HG03066 (cell line): ENCODE results near the gene SPIRE1.
"Not testable (repeated sequence)": the region's sequence is repeated elsewhere in the genome, so short reads cannot be mapped to it uniquely, and the experiment has no call there.

ENCODE experiments used
- ATAC-seq: cut with Tn5 transposase; IDR thresholded peaks from one replicate; pipeline ENCODE4 v1.9.1; 2021; ENCODE audit warnings: low read depth; ENCODE audit not compliant: unreplicated experiment

The SPIRE1 gene

GRCh38 chr18:12651651-12652050 is 6.3 kb downstream of the SPIRE1 start:
- ATAC-seq = no peak

- no peak for ATAC-seq
Measured at GRCh38 chr18:12647773-12648172, 10.1 kb downstream of the SPIRE1 start.

- no peak for ATAC-seq
Measured at GRCh38 chr18:12645751-12646203, 12.1 kb downstream of the SPIRE1 start.

DNA sequence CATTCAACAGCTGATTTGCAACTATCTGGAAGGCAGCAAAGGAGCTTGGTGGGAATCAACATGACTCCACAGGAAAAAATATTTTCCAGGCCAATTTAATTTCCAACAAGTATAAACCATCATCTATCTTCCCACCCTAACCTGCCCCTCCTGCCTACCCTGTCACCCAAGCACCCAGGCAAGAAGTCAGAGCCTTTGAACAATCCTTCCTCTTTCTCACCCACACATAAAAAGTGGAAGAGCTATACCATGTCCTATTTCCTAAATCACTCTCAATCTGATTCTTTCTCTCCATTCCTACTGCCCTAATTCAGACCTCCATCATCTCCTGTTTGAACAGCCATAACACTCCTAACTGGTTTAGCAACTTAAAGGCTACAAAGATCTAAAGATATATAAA is 12.7 kb downstream of the SPIRE1 start:
- no peak for ATAC-seq

DNA sequence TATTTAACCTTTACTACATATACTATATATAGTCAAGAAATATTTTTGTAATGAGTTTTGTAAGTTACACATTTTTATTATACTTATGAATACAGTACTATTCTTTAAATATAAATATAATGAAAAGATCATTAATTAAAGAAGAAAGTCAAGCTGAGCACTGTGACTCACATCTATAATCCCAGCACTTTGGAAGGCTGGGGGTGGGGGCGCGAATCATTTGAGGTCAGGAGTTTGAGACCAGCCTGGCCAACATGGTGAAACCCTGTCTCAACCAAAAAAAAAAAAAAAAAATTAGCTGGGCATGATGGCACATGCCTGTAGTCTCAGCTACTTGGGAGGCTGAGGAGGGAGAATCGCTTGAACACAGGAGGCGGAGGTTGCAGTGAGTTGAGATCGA is 14.2 kb downstream of the SPIRE1 start:
- not testable (repeated sequence) for ATAC-seq

DNA sequence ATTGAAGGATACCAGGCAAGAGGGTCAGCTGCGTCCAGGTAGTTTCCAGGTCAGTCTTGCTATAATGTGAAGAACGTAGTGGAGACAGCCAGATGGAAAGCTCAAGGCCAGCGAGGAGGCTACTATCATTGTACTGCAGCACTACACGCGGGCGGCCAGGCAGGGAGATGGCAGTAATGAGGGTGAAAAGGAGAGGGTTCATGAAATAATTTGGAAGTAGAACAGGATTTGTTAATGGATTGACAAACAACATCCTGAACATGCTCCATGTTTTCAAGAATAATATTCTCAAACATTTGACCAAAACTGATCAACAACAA is 17.1 kb downstream of the SPIRE1 start:
- no peak for ATAC-seq

DNA sequence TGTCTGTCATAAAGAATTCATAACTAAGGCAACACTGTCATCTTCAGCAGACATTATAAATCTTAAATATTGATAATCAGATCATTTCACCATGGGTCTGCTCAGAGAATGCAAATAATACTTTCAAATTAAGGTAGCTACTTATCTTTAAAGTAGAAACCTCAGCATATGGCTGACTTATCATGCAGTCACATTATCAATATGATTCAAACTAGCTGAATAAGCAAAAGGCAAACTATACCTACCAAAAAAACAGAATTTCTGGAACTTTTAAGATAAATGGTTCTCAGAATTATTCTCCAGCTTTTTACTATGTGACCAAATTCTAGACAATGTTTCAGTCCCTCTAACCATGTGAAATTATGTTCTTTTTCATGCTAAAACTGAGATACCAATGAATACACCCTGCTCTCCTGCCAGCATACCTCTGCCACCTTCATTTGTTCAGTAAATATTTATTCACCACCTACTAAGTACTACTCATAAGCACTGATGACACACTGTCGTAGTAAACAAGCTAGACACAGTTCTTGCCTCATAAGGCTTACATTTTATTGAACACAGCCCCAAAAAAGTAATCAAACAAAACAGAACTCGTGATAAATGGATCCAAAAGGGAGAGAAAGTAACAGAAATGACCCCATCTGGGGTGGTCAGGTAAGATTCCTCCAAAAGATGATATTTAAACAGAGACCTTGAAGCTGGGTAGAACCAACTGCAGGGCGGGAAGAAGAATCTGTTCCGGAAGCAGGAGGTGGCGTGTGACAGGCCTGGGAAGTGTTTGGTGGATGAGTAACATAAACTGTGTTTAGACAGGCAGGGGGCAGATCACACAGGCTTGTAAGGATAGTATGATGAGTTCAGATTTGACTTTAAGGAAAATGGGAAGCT is 17.7 kb downstream of the SPIRE1 start:
- no peak for ATAC-seq

DNA sequence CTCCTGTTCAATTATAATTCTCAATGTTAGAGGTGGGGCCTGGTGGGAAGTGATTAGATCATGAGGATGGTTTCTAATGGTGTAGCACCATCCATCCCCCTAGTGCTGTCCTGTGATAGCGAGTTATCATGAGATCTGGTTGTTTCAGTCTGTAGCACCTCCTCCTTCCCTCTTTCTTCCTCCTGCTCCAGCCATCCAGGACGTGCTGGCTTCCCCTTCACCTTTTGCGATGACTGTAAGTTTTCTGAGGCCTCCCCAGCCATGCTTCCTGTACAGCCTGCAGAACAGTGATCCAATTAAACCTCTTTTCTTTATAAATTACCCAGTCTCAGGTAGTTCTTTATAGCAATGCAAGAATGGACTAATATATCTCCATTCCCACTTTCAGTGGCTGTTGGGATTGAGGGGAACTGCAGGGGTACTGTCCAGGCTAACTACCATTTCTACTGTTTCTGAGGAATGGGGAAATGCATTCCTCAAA is 19.2 kb downstream of the SPIRE1 start:
- ATAC-seq = no peak

- ATAC-seq = no peak
Measured at GRCh38 chr18:12637901-12638643, 19.8 kb downstream of the SPIRE1 start.

DNA sequence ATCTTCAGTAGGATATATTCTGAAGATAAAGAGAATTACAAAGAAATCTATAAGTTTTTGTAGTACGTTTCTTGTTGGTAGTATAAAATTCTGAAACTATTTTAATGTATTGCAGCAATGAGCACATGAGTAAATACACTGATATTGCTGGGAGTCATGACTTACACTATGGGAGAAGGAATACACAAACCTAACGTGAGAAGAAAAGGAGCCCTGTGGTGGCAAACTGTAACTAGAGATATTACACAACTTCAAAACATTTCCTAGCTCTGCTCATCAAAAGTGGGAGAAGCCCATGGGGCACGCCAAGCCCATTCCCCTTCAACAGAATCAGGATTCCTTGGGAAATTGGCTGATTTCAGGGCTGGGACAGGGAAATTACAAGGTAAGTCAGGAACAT is 20.5 kb downstream of the SPIRE1 start:
- ATAC-seq = no peak

DNA sequence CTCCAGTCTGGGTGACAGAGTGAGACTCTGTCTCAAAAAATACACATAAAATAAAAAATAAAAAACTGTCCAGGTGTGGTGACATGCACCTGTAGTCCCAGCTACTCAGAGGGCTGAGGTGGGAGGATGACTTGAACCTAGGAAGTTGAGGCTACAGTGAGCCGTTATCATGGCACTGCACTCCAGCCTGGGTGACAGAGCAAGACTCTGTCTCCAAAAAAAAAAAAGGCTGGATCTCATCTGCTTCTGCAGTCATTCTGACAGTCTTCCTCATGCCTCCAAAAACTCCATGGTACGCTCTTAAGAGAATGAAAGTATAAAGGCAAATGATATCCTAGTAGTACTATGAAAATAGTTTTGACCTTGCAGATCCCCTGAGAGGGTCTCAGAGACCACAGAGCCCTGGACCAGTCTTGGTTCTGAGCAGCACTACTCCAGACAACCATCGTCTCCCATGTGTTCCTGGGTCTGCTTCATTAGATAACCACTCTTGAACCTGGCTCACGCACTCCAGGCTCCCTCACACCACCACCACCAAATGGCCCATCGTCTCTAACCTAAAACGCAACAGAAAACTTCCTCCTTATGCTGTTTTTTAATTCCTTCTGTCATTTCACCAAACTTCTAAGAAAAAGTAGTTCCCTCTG is 26.0 kb downstream of the SPIRE1 start:
- ATAC-seq = no peak

GRCh38 chr18:12630136-12630535 is 27.8 kb downstream of the SPIRE1 start:
- ATAC-seq = no peak

GRCh38 chr18:12628706-12629702 is 28.9 kb downstream of the SPIRE1 start:
- no peak for ATAC-seq

GRCh38 chr18:12627199-12627598 is 30.7 kb downstream of the SPIRE1 start:
- not testable (repeated sequence) for ATAC-seq

GRCh38 chr18:12625241-12625640 is 32.7 kb downstream of the SPIRE1 start:
- ATAC-seq = no peak

- ATAC-seq = no peak
Measured at GRCh38 chr18:12621742-12622306, 36.1 kb downstream of the SPIRE1 start.

DNA sequence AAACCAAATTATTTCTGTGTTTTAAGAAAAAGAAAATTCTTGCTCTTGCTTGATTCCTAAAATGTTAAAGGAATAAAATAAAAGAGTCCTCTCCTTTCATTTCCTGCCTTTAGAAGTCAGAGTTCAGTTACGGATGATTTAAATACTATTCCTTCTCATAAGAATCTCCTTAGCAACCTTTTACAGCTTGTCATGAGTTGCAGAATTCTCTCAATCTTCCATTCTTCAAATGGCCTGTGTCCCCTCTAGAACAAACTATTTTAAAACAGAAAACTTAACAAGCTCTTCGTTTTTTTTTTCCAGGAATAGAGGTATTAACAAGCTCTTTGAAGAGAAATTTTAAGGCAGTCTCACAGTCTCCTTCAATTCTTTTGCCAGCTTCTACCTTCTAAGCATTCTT is 42.2 kb downstream of the SPIRE1 start:
- no peak for ATAC-seq

- ATAC-seq = no peak
Measured at GRCh38 chr18:12608301-12608700, 49.6 kb downstream of the SPIRE1 start.

GRCh38 chr18:12606592-12607315 is 51.2 kb downstream of the SPIRE1 start:
- ATAC-seq = no peak
